HepG2 (cell line): ENCODE data around the gene MRPL20. TPM values are rescaled to one million over a fixed set of nuclear protein-coding genes. Genes with fewer than 3 reads are reported as not detected.

Source experiments
- AGO2 ChIP-seq: fragments of 200-400 bp; formaldehyde crosslinking; optimal IDR thresholded peaks from 2 replicates; pipeline ENCODE3; 2017; ENCODE audit warnings: mild to moderate bottlenecking, low read depth, low read length, moderate library complexity
- ATRX ChIP-seq: sonication (generic); formaldehyde crosslinking; IDR thresholded peaks from 2 replicates; pipeline ENCODE4 v1.4.0; 2020; ENCODE audit warnings: missing genetic modification reagents, borderline replicate concordance
- CENPX ChIP-seq: sonication (generic); formaldehyde crosslinking; IDR thresholded peaks from 2 replicates; pipeline ENCODE4 v1.9.0; 2021; ENCODE audit warnings: mild to moderate bottlenecking, missing genetic modification reagents, moderate library complexity
- NCOA2 ChIP-seq: sonication (generic); formaldehyde crosslinking; IDR thresholded peaks from 2 replicates; pipeline ENCODE4 v1.8.0; 2022; ENCODE audit warnings: inconsistent platforms
- NFRKB ChIP-seq: fragments of 450-650 bp; IDR thresholded peaks from 2 replicates; pipeline ENCODE4 v1.6.1; 2017
- POGK ChIP-seq: sonication (generic); formaldehyde crosslinking; conservative IDR thresholded peaks from 2 replicates; pipeline ENCODE4 v1.8.0; 2022; ENCODE audit warnings: mild to moderate bottlenecking, moderate library complexity, missing genetic modification reagents
- SP4 ChIP-seq: sonication (generic); formaldehyde crosslinking; IDR thresholded peaks from 2 replicates; pipeline ENCODE4 v1.8.1; 2023; ENCODE audit warnings: mild to moderate bottlenecking, missing genetic modification reagents
- TEAD3 ChIP-seq: optimal IDR thresholded peaks from 2 replicates; pipeline ENCODE3; 2016; ENCODE audit warnings: borderline replicate concordance
- UBTF ChIP-seq: sonication (generic); formaldehyde crosslinking; IDR thresholded peaks from 2 replicates; pipeline ENCODE4 v1.4.0; 2020; ENCODE audit warnings: mild to moderate bottlenecking, missing genetic modification reagents
- YY1 ChIP-seq: IDR thresholded peaks from 2 replicates; pipeline ENCODE4 v1.6.1; 2011; ENCODE audit warnings: low read length, low read depth, moderate library complexity, mild to moderate bottlenecking; ENCODE audit not compliant: insufficient read depth, insufficient replicate concordance
- ZBTB49 ChIP-seq: sonication (generic); formaldehyde crosslinking; IDR thresholded peaks from 2 replicates; pipeline ENCODE4 v1.4.0; 2020; ENCODE audit warnings: missing genetic modification reagents, borderline replicate concordance
- ZFY ChIP-seq: sonication (generic); formaldehyde crosslinking; IDR thresholded peaks from 2 replicates; pipeline ENCODE4 v1.4.0; 2020; ENCODE audit warnings: missing genetic modification reagents
- ZMAT5 ChIP-seq: sonication (generic); formaldehyde crosslinking; IDR thresholded peaks from 2 replicates; pipeline ENCODE4 v1.5.0; 2020; ENCODE audit warnings: mild to moderate bottlenecking, low read depth, missing genetic modification reagents, borderline replicate concordance
- ZNF3 ChIP-seq: IDR thresholded peaks from 2 replicates; pipeline ENCODE4 v1.7.0; 2017; ENCODE audit warnings: inconsistent platforms
- ZNF687 ChIP-seq: sonication (generic); formaldehyde crosslinking; IDR thresholded peaks from 2 replicates; pipeline ENCODE4 v1.5.1; 2020; ENCODE audit warnings: mild to moderate bottlenecking, missing genetic modification reagents, moderate library complexity
- polyA plus RNA-seq, 8 experiments: library from polyadenylated mRNA; depleted of rRNA in 3 of 8; stranded (reverse) in 7 of 8; unstranded in 1 of 8; fragments of >200 nt; fragmentation: Illumina TruSeq in 4 of 8; extraction: Trizol in 4 of 8; gene quantifications; 2 replicates each; pipeline versions ENCODE4 v1.2.1 to v1.2.3, GENCODE V29; 2011 to 2016; ENCODE audit warnings: low read depth in 4 of 8, missing spikeins in 1 of 8, mixed read lengths in 1 of 8; ENCODE audit not compliant: insufficient read depth in 1 of 8
- total RNA-seq, 5 experiments: library from RNA; depleted of rRNA; stranded (reverse); fragments of >200 nt; fragmentation: Illumina TruSeq; extraction: Trizol; gene quantifications; 2 replicates each; pipeline ENCODE4 v1.2.3, GENCODE V29; 2016; ENCODE audit warnings: low read depth in 1 of 5

MRPL20 gene
- total and polyA plus RNA-seq, 2 of the 13 experiments (the other 11 are each of a cell fraction or from before 2014, with no cell fraction given), result 59.2 to 127 TPM

GRCh38 chr1:1419813-1420653, 12.9 kb upstream of the MRPL20 start (continued):
- TF ChIP-seq NCOA2 (CRISPR knock-in tag) (no peak), SP4 (no peak), ATRX (CRISPR knock-in tag) (no peak), NFRKB (no peak), TEAD3 (CRISPR knock-in tag) (no peak), AGO2 (peak; percentile 21), ZBTB49 (CRISPR knock-in tag) (no peak), ZFY (peak; percentile 50; the same call in 1 of the 2 replicates), ZNF687 (CRISPR knock-in tag) (peak; percentile 43; the same call in 1 of the 2 replicates), YY1 (peak; percentile 11), POGK (CRISPR knock-in tag) (no peak), CENPX (no peak), ZNF3 (CRISPR knock-in tag) (no peak), ZMAT5 (CRISPR knock-in tag) (no peak), UBTF (peak; percentile 36; the same call in 1 of the 2 replicates)
